Skin epidermis (tissue), 12 donors: ENCODE results near the gene LMCD1.
A peak's percentile ranks its signal among the peaks of the same experiment; 100 is the strongest.
"Not testable (repeated sequence)": the region's sequence is repeated elsewhere in the genome, so short reads cannot be mapped to it uniquely, and the experiment has no call there.

Source experiments
- H3K27ac ChIP-seq, 21 experiments: fragments of 200-600 bp; sonication (generic) in 11 of 21; one replicate each; pipeline ENCODE4 v1.5.0; 2020; ENCODE audit warnings: mild to moderate bottlenecking in 3 of 21, inconsistent platforms in 2 of 21, moderate library complexity in 2 of 21
- H3K4me3 ChIP-seq, 7 experiments: fragments of 200-600 bp; sonication (generic) in 2 of 7; one replicate each; pipeline ENCODE4 v1.5.0; 2020; ENCODE audit warnings: inconsistent platforms in 2 of 7, mild to moderate bottlenecking in 2 of 7, moderate library complexity in 1 of 7

LMCD1 gene

DNA sequence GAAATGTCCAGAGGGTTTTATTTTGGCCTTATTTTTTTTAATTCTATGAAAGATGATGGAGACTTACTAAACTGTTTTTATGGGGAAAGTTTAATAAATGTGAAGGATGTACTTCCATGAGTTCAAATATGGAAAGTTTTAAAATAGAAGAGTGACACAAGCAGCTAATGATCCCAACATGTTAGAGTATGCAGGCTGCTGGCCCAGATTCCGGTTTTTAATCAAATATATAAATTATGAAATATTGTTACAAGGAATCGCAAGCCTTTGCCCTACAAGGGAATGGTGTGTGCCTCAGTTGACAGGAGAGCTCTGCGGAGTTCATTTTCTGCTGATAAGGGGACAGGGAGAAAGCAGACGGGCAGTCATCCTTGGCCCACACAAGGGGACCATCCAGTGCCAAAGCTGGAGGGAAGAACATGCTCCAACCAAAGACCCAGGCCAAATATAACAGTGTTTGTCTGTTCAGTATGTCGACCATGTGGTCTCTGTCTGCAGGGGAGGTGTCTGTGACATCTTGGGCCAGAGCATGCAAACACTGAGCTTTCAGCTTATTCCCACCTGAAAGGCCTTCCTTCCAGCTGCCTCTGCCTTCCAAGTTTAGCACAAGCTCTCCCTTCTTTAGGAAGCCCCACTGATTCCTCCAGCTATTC, 73.2 kb downstream of the LMCD1 start:
- Histone ChIP-seq H3K4me3 (no peak overlapping the region), H3K27ac (peak overlapping the region in 3 of 21 experiments; percentile 7 to 19 (median 7))

DNA sequence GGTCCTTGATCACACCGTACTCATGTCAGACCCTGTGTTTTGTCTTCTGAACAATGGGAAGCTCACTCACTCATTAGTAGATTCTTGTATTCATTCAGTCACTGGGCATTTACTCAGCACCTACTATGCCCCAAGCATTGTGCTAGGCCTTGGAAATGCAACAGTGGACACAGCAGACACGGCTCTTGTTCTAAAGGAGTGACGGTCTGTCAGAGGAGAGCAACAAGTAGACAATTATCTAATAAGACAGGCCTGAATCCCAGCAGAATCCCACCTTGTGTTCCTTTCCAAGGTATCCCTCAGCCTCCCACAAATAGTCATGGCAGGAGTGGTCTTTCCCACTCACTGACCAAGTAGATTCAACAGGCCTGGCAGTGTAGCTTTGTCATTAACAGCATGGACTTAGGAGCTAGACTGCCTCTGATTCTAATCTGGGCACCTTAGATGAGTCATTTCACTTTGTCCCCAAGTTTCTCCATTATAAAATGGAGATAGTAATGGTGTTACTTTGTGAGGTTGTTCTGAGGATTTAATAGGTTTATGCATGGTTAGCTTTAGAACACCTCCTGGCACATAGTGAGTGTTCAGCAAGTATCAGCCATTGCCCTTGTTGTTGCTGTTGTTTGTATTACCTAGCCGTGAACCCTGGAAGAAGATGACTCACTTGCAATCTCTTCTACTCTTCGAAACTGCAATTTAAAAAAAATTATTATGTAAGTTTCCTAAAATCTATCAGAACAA, 73.9 kb downstream of the LMCD1 start:
- Histone ChIP-seq H3K4me3 (no peak overlapping the region), H3K27ac (peak overlapping the region in 1 of 21 experiments; percentile 9)

DNA sequence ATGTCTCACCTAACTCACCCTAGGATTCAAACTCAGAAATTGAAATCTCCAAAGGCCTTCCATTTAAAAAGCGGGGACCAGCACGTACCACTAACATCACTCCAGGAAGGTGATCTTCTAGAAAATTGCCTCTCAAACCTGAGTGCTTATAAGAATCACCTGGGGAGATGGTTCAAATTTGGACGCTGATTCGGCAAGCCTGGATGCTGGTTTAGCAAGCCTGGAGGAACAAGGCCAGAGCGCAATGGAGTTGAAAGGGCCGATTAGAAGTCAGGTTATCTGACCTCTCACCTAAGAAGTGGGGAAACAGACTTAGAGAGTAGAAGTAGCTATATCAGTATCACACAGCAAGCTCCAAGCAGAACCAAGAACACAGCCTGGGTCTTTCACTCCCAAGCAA, 74.8 kb downstream of the LMCD1 start:
- H3K27ac ChIP-seq: no peak overlapping the region
- H3K4me3 ChIP-seq: no peak overlapping the region

DNA sequence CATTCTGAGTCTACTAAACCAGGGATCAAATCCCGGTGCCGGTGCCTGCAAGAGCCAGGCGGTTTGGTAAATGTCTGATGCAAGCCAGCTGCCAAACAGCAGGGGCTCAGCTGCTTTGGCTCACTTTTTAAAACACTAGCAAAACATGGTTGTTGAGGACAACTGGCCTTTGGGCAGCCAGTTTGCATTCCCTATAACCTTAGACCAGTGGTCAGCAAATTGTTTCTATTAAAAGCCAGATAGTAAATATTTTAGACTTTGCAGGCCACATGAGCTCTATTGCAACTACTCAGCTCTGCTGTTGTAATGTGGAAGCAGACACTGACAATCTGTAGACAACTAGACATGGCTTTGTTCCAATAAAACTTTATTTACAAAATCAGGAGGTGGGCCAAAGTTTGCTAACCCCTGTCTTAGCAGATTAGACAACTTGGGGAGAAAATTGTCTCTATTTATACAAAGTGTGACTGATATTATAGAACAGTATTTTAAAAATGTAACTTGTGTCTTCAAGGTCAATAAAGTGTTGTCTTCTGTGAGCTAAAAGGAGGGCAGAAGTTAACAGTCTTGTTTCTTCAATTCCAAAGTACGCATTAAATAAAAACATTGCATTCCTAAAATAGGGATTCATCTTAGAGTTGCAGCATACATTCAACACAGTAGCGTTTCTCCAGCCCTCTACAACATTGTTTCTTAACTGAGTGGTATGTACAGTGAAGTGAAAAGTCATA, 75.4 kb downstream of the LMCD1 start:
- Histone ChIP-seq H3K27ac (no peak overlapping the region), H3K4me3 (no peak overlapping the region)

DNA sequence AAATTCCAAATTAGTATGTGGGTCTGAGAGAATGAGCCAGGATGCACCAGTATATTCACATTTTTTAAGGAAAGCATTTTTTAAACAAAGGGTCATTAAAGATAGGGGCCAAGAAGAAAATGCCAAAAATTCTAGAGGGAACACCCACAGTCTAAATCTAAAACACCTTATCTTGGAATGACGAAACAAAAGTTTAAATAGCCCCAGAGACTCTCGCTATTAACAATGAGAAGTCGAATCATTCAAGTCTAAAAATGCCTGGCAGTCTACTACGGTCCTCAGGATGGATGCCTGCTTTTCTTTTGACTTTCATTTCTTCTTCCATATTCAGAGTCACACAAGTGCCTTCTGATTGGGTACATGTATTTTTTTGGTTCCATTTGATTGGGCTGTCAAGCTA, 76.7 kb downstream of the LMCD1 start:
- no peak overlapping the region for H3K27ac ChIP-seq
- no peak overlapping the region for H3K4me3 ChIP-seq

DNA sequence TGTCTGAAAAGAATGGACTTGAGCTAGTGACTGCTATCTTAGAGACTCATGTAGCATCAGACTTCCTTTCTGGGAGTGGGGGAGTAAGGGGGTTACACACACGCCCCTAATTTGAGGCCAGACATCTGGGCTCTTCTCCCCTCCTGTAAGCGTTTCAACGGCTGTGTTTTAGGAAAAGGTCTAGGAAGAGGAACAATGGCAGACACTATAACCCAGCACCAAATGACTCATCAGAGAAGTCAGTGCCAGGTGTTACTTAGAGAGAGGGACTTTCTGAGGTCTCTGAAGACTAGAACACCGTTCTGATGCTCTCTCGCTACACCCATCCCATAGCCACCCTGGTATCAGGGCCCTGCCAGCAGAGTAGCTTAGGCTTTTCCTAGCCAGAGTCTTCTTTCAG, 77.5 kb downstream of the LMCD1 start:
- Histone ChIP-seq H3K4me3 (no peak overlapping the region), H3K27ac (peak overlapping the region in 2 of 21 experiments; percentile 5 to 14)

DNA sequence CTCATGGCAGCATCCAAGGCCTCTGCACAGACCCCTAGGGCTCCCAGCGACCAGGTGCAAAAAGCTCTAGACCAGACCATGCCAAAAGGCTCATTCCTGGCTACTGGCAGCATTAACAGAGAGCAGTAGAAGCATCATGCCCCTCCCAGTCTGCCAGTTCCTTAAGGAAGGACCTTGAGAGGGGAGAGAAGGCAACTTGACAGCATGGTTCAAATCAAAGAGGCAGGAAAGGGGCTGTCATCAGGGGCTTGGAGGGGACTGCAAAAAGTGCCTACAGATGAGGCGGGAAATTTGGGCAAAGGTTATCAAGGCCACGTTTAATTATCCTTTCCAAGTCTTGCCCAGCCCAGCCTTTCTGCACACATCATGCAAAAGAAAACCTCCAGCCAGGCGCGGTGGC, 78.3 kb downstream of the LMCD1 start:
- no peak overlapping the region for H3K27ac ChIP-seq
- no peak overlapping the region for H3K4me3 ChIP-seq

DNA sequence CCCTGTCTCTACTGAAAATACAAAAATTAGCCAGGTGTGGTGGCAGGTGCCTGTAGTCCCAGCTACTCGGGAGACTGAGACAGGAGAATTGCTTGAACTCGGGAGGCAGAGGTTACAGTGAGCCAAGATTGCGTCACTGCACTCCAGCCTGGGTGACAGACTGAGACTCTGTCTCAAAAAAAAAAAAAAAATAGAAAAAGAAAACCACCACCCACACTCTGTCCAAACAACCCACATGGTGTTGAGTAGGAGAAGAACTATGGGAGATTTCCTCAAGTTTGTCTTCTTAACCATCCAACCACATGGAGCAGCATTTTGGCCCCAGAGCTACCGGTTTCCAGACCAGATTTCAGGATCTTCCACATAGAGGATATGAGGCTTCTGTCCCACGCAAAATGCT, 78.8 kb downstream of the LMCD1 start:
- H3K27ac ChIP-seq: not testable (repeated sequence)

DNA sequence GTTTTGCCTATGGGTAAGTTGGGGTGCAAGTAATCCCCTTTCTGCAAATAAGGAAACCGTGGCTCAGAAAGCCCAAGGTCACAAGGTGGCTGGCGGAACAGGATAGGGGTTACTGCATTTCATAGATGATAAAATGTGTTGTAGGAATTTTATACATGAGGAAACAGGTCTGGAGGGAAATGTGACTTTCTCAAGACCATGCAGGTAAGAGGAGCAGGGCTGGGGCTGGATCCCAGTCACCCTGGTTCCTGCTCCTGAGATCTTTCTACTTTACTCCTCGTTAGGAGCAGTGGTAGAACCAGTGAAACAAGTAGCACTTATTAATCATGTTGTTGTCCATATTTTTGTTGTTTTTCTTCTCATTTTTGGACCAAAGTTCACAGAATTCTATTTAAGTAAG, 79.8 kb downstream of the LMCD1 start:
- no peak overlapping the region for H3K4me3 ChIP-seq
- no peak overlapping the region for H3K27ac ChIP-seq

More for the DNA sequence above, 78.8 kb downstream of the LMCD1 start:
- not testable (repeated sequence) for H3K4me3 ChIP-seq

DNA sequence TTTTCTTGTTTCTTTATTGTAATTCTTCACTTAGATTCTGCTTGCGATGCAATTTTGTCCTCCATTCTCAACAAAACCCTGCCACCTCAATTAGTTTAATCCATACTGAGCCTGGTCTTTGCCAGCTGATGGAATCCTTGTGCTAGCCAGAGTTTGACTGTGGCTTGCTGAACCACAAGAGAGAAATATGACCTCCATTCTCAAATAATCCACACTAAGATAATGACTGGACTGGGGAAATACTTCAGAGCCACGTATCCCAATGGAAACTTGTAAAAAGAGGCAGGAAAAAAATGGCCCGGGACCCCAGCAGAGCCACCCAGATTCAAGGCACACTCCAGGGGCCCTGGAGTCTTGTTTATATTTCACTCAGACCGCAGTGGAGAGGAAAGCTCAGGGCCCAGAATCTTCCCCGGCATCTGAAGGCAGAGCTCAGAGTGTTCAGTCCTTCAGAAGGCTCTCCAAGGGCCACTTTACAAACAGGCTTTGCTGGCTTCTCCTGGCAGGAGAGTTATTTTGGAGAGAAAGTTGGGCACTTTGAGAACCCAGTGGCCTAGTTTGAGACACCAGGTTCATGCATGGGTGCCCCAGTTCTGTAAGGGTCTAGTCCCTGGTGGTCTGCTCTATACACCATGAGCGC, 80.3 kb downstream of the LMCD1 start:
- H3K27ac ChIP-seq: no peak overlapping the region
- H3K4me3 ChIP-seq: no peak overlapping the region

DNA sequence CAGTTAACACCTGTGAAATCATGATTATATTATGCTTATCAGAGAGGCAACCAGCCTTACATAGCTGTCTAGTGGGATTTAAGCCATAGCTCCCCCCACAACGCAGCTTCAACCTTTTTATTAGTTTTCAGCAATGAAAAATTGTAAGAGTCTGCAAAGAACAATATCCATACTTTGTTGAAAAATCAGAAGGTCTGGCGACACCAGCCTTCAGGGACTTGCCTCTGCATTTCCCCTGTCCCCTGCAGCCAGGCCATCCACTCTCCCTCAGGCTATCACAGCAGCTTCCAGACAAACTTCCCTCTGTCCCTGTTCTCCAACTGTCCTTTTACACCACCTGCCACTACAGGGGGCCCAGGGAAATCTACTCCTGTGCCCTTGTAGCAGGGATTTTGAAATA, 83.0 kb downstream of the LMCD1 start:
- Histone ChIP-seq H3K27ac (no peak overlapping the region), H3K4me3 (no peak overlapping the region)

DNA sequence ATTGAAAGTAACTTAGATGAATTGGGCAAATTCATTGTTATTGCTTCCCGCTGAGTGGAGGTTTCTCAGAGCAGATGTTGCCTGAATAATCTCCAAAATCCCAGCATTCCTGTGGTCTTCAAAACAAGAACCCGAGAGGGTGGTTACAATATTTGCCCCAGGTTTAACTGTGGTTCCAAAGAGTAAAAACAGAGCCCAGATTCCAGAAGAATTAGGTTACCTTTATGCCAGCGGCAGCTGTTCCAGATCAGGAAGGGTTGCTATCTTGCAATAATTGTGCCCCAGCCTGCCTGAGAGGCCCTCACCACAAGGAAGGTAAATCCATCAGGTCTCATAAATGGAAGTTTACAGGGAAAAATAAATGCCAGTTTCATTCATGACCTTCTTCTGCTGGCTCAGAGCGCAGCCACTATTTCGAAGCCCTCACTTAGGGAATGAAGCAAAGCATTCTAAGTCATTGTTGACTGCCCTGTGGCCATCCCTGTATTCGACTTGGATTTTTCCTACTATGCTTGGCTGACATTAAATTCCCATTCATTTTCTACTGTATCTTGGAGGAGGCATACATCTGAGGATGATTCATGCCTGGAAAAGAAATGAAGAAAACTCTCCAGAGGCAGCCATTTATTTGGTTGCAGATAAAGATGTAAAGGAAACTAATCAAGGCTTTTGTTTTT, 88.4 kb downstream of the LMCD1 start:
- Histone ChIP-seq H3K4me3 (no peak overlapping the region), H3K27ac (peak overlapping the region in 4 of 21 experiments; percentile 11 to 53 (median 18))

DNA sequence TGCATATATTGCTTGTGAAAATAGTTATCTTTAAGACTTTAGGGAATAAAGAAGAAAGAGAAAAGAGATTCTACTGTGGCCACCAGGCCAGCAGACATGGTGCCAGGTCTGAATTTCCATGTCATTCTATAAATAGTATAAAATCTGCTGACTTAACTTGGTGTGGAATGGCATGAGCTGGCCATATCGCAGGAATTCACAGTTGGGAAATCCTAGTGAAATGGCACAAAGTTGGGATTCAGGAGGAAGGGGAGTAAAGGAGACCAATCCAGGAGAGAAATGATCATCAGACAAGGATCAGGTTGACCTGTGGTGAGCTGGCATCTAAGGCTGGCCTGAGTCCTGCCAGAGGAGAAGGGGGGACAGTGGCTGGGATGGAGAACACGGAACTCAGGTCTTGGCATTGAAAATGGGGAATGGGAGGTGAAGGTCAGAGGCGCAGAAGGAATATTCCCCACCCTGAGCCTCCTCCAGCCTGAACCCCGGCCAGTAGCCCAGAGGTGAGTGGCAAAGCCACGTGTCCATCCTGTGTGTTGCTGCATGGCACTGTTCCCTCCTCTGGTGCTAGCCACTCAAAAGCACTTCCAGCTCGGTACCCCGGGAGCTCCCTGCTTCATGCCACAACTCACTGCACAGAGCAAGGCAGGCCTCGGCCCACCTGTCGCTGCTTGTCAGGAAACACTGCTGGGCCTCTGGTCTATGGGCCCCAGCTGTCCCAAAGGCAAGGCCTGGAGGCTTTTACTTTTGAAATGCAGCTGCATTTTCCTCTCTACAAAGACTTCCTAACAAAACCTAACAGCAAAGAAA, 91.6 kb downstream of the LMCD1 start:
- Histone ChIP-seq H3K27ac (no peak overlapping the region), H3K4me3 (no peak overlapping the region)

DNA sequence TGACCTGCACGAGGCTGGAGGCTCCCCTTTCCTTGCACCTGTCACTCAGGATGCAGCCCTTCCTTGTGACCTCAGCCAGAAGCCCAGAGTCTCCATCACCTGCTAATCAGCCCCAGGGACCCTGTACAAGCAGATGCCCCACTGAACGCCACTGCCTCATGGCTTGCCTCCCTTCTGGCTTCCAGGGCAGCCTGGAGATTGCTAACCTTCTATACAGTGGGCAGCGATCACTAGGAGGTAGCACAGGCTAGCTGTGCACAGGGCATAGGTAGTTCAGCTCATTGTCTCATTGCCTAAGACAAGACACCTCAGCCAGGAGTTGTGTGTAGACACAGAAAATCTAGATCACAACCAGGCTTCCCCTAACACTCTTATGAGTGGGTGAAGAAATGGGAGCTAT, 93.6 kb downstream of the LMCD1 start:
- H3K4me3 ChIP-seq: no peak overlapping the region
- H3K27ac ChIP-seq: no peak overlapping the region

DNA sequence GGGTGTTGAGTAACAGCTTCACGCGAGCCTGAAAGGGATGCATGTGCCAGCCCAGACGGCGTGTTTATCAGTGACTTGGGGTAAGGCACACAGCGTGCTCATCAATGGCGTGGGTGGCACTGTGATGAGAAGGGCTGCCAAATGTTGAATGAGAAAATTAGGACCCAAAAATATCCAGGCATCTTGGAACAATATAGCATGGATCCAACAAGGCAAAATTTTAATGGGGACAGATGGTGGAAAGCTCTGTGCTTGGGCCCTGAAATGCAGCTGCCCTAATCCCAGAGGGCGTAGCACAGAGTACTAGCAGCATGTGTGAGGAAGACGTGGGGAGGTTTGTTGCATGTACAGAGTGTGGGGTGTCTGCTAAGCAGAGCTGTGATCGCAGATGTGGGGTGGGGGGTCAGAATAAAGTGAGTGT, 94.1 kb downstream of the LMCD1 start:
- H3K4me3 ChIP-seq: no peak overlapping the region
- no peak overlapping the region for H3K27ac ChIP-seq

DNA sequence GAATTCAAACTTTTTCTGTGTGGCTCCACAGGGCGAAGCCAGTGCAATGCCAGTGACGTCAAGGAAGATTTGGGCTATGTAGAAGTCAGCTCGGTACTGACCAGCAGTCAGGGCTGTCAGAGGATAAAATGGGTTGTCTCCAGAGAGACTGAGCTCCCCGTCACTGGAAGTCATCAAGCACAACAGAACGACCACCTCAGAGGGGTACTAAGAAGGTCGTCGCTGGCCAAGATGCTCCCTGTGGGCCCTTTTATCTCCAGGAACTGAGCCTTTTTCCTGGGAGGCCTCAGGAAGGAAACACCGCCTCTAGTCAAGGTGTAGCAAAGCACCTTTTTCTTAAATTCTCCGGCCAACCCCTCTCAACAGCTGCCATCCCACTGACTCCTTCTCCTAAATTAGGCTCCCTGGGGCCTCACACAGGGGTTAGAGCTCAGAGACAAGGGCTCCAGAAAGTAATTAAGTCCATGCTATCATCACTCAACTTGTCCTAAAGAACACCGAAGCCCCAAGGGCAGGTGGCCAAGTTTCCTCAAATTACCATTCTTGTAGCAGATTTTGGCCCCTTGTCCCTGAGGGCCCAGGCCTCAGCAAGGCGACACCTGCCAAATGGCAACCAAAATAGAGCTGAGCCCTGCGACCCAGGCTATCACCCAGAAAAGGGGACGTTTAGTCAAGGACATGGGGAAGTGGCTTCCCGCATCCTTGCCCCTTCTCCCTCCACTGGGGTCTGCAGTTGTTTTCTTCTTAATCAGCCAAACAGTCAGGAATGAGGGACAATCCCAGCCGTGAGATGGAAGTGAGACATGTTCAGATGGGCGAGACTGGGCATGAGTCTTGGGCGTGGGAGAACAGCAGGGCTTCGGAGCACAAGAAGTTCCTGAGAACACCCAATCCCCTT, 94.9 kb downstream of the LMCD1 start:
- Histone ChIP-seq H3K4me3 (no peak overlapping the region), H3K27ac (no peak overlapping the region)

DNA sequence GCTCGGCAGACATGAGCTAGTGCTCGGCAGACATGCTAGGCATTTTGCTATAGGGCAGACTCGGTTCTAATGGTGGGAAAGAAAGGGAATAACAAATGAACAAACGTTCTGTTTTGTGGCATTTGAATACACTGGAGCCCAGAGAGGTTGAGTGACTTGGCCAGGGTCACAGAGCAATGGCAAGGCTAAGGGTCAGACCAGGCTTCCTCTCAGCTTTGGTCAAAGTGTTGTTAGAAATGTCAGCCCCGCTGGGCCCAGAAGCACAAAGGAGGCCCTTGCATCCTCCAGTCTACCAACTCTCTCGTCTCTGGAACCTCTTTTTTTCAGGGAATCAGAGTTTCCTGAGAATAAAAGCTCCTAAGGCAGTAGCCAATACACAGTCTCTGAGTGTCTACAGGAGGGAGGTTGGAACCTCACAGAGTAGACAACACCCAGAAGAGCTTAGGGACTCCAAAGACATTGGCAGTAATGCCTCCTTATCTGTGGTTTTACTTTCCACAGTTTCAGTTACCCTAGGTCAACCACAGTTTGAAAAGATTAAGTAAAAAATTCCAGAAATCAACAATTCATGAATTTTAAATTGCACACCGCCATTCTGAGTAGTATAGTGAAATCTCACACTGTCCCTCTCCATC, 95.7 kb downstream of the LMCD1 start:
- Histone ChIP-seq H3K4me3 (no peak overlapping the region), H3K27ac (no peak overlapping the region)

DNA sequence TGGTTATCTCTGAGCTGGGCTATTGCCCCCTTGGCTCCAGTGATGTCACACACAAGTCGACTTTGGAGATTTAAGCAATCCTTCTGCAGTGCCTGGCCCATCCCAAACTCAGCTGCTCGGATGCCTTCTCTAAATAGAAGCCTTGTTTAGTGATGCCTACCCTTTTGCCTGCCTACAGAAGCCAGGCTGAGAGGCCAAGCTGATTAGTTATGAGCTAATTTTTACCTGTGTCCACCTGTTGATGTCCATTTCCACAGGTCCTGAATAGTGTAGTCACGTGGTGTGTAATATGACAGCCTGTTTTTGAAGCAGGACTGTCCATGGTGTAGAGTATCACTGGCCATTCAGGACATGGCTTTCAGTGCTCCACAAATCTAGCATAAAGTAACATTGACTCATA, 97.5 kb downstream of the LMCD1 start:
- H3K27ac ChIP-seq: no peak overlapping the region
- no peak overlapping the region for H3K4me3 ChIP-seq
